Adrenal gland (tissue), 19 donors: Measurements from ENCODE around the gene TPSD1. TPM values are rescaled to one million over a fixed set of nuclear protein-coding genes. Genes with fewer than 3 reads are reported as not detected.
"Not testable (repeated sequence)": the region's sequence is repeated elsewhere in the genome, so short reads cannot be mapped to it uniquely, and the experiment has no call there.

Source experiments
- DNase-seq, 7 donors: peaks; one replicate each; pipeline ENCODE4 v3.0.0-alpha.2; 2019 to 2020
- H3K27ac ChIP-seq, 5 donors: fragments of 200-600 bp; sonication (generic) in 4 of 5; 1 replicate in 3 of 5; 2 replicates in 2 of 5; pipeline versions ENCODE4 v1.5.1 to v1.8.0; 2016 to 2020; ENCODE audit warnings: mild to moderate bottlenecking in 1 of 5
- H3K27me3 ChIP-seq: fragments of 200-600 bp; 2 replicates; pipeline ENCODE4 v1.8.0; 2021
- H3K36me3 ChIP-seq, 2 donors: fragments of 200-600 bp; replicated peaks in 1 of 2; 1 replicate in 1 of 2; 2 replicates in 1 of 2; pipeline versions ENCODE4 v1.5.1 to v1.8.0; 2018 to 2022
- H3K4me1 ChIP-seq, 2 donors: fragments of 200-600 bp; replicated peaks in 1 of 2; 1 replicate in 1 of 2; 2 replicates in 1 of 2; pipeline versions ENCODE4 v1.5.1 to v1.8.0; 2018 to 2021
- H3K4me3 ChIP-seq, 4 donors: fragments of 200-600 bp; sonication (generic) in 3 of 4; one replicate each; pipeline ENCODE4 v1.5.1; 2016 to 2018
- H3K9me3 ChIP-seq, 3 donors: fragments of 200-600 bp; sonication (generic) in 1 of 3; replicated peaks in 1 of 3; 1 replicate in 2 of 3; 2 replicates in 1 of 3; pipeline versions ENCODE4 v1.5.1 to v1.8.0; 2016 to 2021
- CTCF ChIP-seq, 6 experiments: fragments of 450-650 bp in 4 of 6; fragments of 200-600 bp in 2 of 6; sonication (generic) in 1 of 6; IDR thresholded peaks; 1 replicate in 5 of 6; 2 replicates in 1 of 6; pipeline versions ENCODE4 v1.5.1 to v1.8.0; 2016 to 2021; ENCODE audit warnings: antibody characterized with exemption in 6 of 6, mild to moderate bottlenecking in 2 of 6, moderate library complexity in 1 of 6
- POLR2A ChIP-seq, 2 donors: fragments of 450-650 bp; IDR thresholded peaks; one replicate each; pipeline ENCODE4 v1.6.1; 2017; ENCODE audit warnings: antibody characterized with exemption in 2 of 2, mild to moderate bottlenecking in 2 of 2, moderate library complexity in 1 of 2
- WGBS, 4 donors: extraction: QIAGEN DNeasy Blood & Tissue Kit in 2 of 4; methylation state at CpG; one replicate each; pipeline versions ENCODE4 v1.1.5 to v1.1.7; 2013 to 2017; 5-methylcytosine and 5-hydroxymethylcytosine counted together
- intact Hi-C, 2 donors: fragments of 100-400 bp; cut with DNase I; formaldehyde crosslinking; loops; one replicate each; pipeline versions ENCODE4 v1.14.1 to v1.15.0; 2022 to 2023
- long read RNA-seq, 10 donors: library from polyadenylated mRNA in 3 of 10; unstranded in 2 of 10; stranded (forward) in 1 of 10; transcript quantifications; one replicate each; pipeline ENCODE4 v2.0.0 and lab custom pipeline, GENCODE V29; 2021 to 2026
- polyA plus RNA-seq, 3 donors: library from polyadenylated mRNA; stranded (reverse); fragments of 200-250 nt in 2 of 3; fragments of 350-450 nt in 1 of 3; fragmentation: Illumina TruSeq in 1 of 3; extraction: RNeasy Lipid Tissue Mini Kit (QIAGEN cat#74804) in 1 of 3; gene quantifications; one replicate each; pipeline ENCODE4 v1.2.3, GENCODE V29; 2013 to 2014
- total RNA-seq, 9 donors: library from RNA; depleted of rRNA in 4 of 9; stranded (reverse); fragments of >200 nt in 4 of 9; fragments of 120-200 nt in 1 of 9; fragmentation: NEBNext Ultra II Directional in 1 of 9; extraction: Animal tissue kit (Norgen Biotek cat#: 25700) in 1 of 9; gene quantifications; one replicate each; pipeline versions ENCODE4 v1.1.0 to v1.2.4, GENCODE V29; 2013 to 2023
- donor health status: healthy with polysubstance abuse.
- donor health status: Bipolar disorder and iron deficiency.
- donor health status: DM: yes; HTN: yes; CAD: no.
- donor health status: DM: no; HTN: no; CAD: no.
- donor health status: DM: no; HTN: no; CAD: no.
- donor health status: DM: yes; HTN: yes; CAD: no.

TPSD1 gene
- total RNA-seq (not detected), polyA plus RNA-seq (under 1 TPM in 1 of 3 donors, not detected in 2; 0.24 TPM)
- long read RNA-seq, donor 1 = 0 reads
- long read RNA-seq, donor 2 = 0 reads
- long read RNA-seq, donor 3 = 0 reads
- long read RNA-seq, donor 4 = 0 reads
- long read RNA-seq, donor 5 = 0 reads
- long read RNA-seq, donor 6 = 0 reads
- long read RNA-seq, donor 7 = 0 reads
- long read RNA-seq, donor 8 = 0 reads
- long read RNA-seq, donor 9 = 0 reads
- long read RNA-seq, donor 10 = 0 reads

GRCh38 chr16:1255276-1256122, at the start of gene TPSD1:
TPSD1 (plus strand) TSS chr16:1256069; CDS start chr16:1256281, 212 bp downstream.
- DNase-seq, H3K4me3 ChIP-seq, intact Hi-C loops, H3K36me3 ChIP-seq, H3K4me1 ChIP-seq, H3K9me3 ChIP-seq, H3K27ac ChIP-seq: not testable (repeated sequence)
- H3K27me3 ChIP-seq = peaks cover 16% of the 10 kb centered on the region
- 65 to 74% (median 69%) methylated on average over 11 to 25 of the region's 26 CpGs for WGBS, 4 donors

GRCh38 chr16:1206326-1206725, 49.5 kb upstream of the TPSD1 start:
- intact Hi-C loops = no loop called here
- Histone ChIP-seq H3K9me3 (no peaks in the 10 kb centered on the region), H3K27me3 (no peaks in the 10 kb centered on the region), H3K36me3 (peaks cover 0 to 10% of the 10 kb centered on the region in 2 donors), H3K4me3 (no peak overlapping the region), H3K27ac (no peak overlapping the region), H3K4me1 (no peaks in the 10 kb centered on the region)
- TF ChIP-seq CTCF (IDR thresholded peaks at IDR 0.05) = no peak
- no peak for TF ChIP-seq POLR2A (IDR thresholded peaks at IDR 0.05)
- peak in 1 of 7 donors; percentile 19 for DNase-seq
- 66 to 79% (median 69%) methylated on average over 2 to 9 of the region's 9 CpGs for WGBS, 4 donors

GRCh38 chr16:1206786-1207185, 49.1 kb upstream of the TPSD1 start:
- Histone ChIP-seq H3K9me3 (no peaks in the 10 kb centered on the region), H3K27me3 (no peaks in the 10 kb centered on the region), H3K36me3 (peaks cover 0 to 14% of the 10 kb centered on the region in 2 donors), H3K27ac (no peak overlapping the region), H3K4me3 (no peak overlapping the region), H3K4me1 (no peaks in the 10 kb centered on the region)
- TF ChIP-seq CTCF (IDR thresholded peaks at IDR 0.05) (no peak), POLR2A (IDR thresholded peaks at IDR 0.05) (no peak)
- DNase-seq = no peak
- intact Hi-C loops = no loop called here
- 79 to 88% (median 86%) methylated on average over 13 to 16 of the region's 16 CpGs for WGBS, 4 donors

- intact Hi-C loops = no loop called here
- peaks cover 0 to 14% of the 10 kb centered on the region in 2 donors for H3K36me3 ChIP-seq
- no peaks in the 10 kb centered on the region for H3K9me3 ChIP-seq
- no peak for TF ChIP-seq CTCF (IDR thresholded peaks at IDR 0.05)
- no peak for TF ChIP-seq POLR2A (IDR thresholded peaks at IDR 0.05)
- WGBS, 4 donors = 83 to 90% (median 89%) methylated on average over 18 to 22 of the region's 22 CpGs
- H3K4me1 ChIP-seq = no peaks in the 10 kb centered on the region
- no peak overlapping the region for H3K4me3 ChIP-seq
- H3K27ac ChIP-seq = no peak overlapping the region
- no peaks in the 10 kb centered on the region for H3K27me3 ChIP-seq
- DNase-seq = no peak
These were observed 47.5 kb upstream of the TPSD1 start for GRCh38 chr16:1208239-1208830.
